HEK293 (cell line): ENCODE data around the gene TTLL12.

Experiments
- CTCF ChIA-PET: fragments of 350-600 bp; formaldehyde crosslinking; extraction: SDS; loops from one replicate; lab custom pipeline; 2021; ENCODE audit warnings: antibody characterized with exemption; lab: Yijun Ruan, JAX
- POLR2A ChIA-PET: fragments of 300-600 bp; formaldehyde crosslinking; extraction: SDS; loops from one replicate; lab custom pipeline; 2020; ENCODE audit warnings: antibody characterized with exemption, inconsistent platforms; lab: Yijun Ruan, JAX
- H3K27ac ChIP-seq: fragments of 200-500 bp; sonication (Bioruptor generic); 2 replicates; pipeline ENCODE4 v1.5.1; 2014; ENCODE audit warnings: low read depth, low read length, control low read depth, inconsistent platforms; ENCODE audit errors: extremely low read depth
- H3K36me3 ChIP-seq, 2 experiments: fragments of 200-500 bp in 1 of 2; sonication (Bioruptor generic) in 1 of 2; 1 replicate in 1 of 2; 2 replicates in 1 of 2; pipeline ENCODE4 v1.5.1; 2014 to 2017; ENCODE audit warnings: inconsistent platforms in 2 of 2, low read length in 2 of 2; ENCODE audit not compliant: control insufficient read depth in 2 of 2, insufficient read depth in 1 of 2
- H3K4me1 ChIP-seq: fragments of 200-500 bp; sonication (Bioruptor generic); 2 replicates; pipeline ENCODE4 v1.5.1; 2014; ENCODE audit warnings: mild to moderate bottlenecking, low read length, inconsistent platforms; ENCODE audit not compliant: control insufficient read depth, insufficient read depth
- H3K4me3 ChIP-seq: 2 replicates; pipeline ENCODE4 v1.5.1; 2011; ENCODE audit warnings: low read depth, mild to moderate bottlenecking, control low read depth, low read length, moderate library complexity
- H3K9me3 ChIP-seq: fragments of 200-500 bp; sonication (Bioruptor generic); 2 replicates; pipeline ENCODE4 v1.5.1; 2014; ENCODE audit warnings: low read depth, low read length, inconsistent platforms; ENCODE audit not compliant: control insufficient read depth, insufficient read depth
- EGR2 ChIP-seq: fragments of 450-650 bp; formaldehyde crosslinking; IDR thresholded peaks from 2 replicates; pipeline ENCODE4 v1.5.1; 2016; ENCODE audit warnings: low read depth, missing biosample characterization, missing genetic modification characterization
- IKZF3 ChIP-seq: fragments of 450-650 bp; IDR thresholded peaks from 2 replicates; pipeline ENCODE4 v1.5.0; 2018; ENCODE audit warnings: missing biosample characterization, mild to moderate bottlenecking, missing genetic modification characterization, moderate library complexity
- KLF1 ChIP-seq: fragments of 450-650 bp; formaldehyde crosslinking; IDR thresholded peaks from 2 replicates; pipeline ENCODE4 v1.5.1; 2016; ENCODE audit warnings: missing biosample characterization, missing genetic modification characterization
- KLF10 ChIP-seq: fragments of 450-650 bp; IDR thresholded peaks from 2 replicates; pipeline ENCODE4 v1.5.1; 2018; ENCODE audit warnings: missing biosample characterization, mild to moderate bottlenecking, missing genetic modification characterization
- SP2 ChIP-seq: fragments of 450-650 bp; formaldehyde crosslinking; IDR thresholded peaks from 2 replicates; pipeline ENCODE4 v1.5.1; 2016; ENCODE audit warnings: missing biosample characterization, missing genetic modification characterization
- SP7 ChIP-seq: fragments of 450-650 bp; formaldehyde crosslinking; IDR thresholded peaks from 2 replicates; pipeline ENCODE4 v1.5.1; 2016; ENCODE audit warnings: missing biosample characterization, missing genetic modification characterization
- ZBTB17 ChIP-seq: fragments of 450-650 bp; formaldehyde crosslinking; IDR thresholded peaks from 2 replicates; pipeline ENCODE4 v1.5.1; 2016; ENCODE audit warnings: missing biosample characterization, missing genetic modification characterization
- ZFHX2 ChIP-seq: fragments of 450-650 bp; formaldehyde crosslinking; conservative IDR thresholded peaks from 2 replicates; pipeline ENCODE4 v1.5.1; 2016; ENCODE audit warnings: missing biosample characterization, missing genetic modification characterization
- ZFP41 ChIP-seq: fragments of 450-650 bp; formaldehyde crosslinking; IDR thresholded peaks from 2 replicates; pipeline ENCODE4 v1.5.1; 2016; ENCODE audit warnings: missing biosample characterization, missing genetic modification characterization, borderline replicate concordance
- ZIC2 ChIP-seq: fragments of 450-650 bp; formaldehyde crosslinking; IDR thresholded peaks from 2 replicates; pipeline ENCODE4 v1.5.1; 2016; ENCODE audit warnings: missing biosample characterization, missing genetic modification characterization
- ZNF140 ChIP-seq: fragments of 450-650 bp; formaldehyde crosslinking; IDR thresholded peaks from 2 replicates; pipeline ENCODE4 v1.5.1; 2016; ENCODE audit warnings: missing biosample characterization, missing genetic modification characterization
- ZNF202 ChIP-seq: fragments of 450-650 bp; formaldehyde crosslinking; IDR thresholded peaks from 2 replicates; pipeline ENCODE4 v1.5.1; 2016; ENCODE audit warnings: missing biosample characterization, missing genetic modification characterization, borderline replicate concordance
- ZNF24 ChIP-seq: fragments of 450-650 bp; formaldehyde crosslinking; IDR thresholded peaks from 2 replicates; pipeline ENCODE4 v1.5.1; 2016; ENCODE audit warnings: missing biosample characterization, missing genetic modification characterization
- ZNF416 ChIP-seq: fragments of 450-650 bp; formaldehyde crosslinking; IDR thresholded peaks from 2 replicates; pipeline ENCODE4 v1.5.1; 2016; ENCODE audit warnings: missing biosample characterization, missing genetic modification characterization
- ZNF571 ChIP-seq: fragments of 450-650 bp; formaldehyde crosslinking; IDR thresholded peaks from 2 replicates; pipeline ENCODE4 v1.5.0; 2017; ENCODE audit warnings: missing biosample characterization, missing genetic modification characterization
- ZNF629 ChIP-seq: fragments of 450-650 bp; formaldehyde crosslinking; IDR thresholded peaks from 2 replicates; pipeline ENCODE4 v1.5.1; 2017; ENCODE audit warnings: missing biosample characterization, missing genetic modification characterization
- ZNF654 ChIP-seq: fragments of 450-650 bp; formaldehyde crosslinking; IDR thresholded peaks from 2 replicates; pipeline ENCODE4 v1.5.1; 2016; ENCODE audit warnings: low read depth, missing biosample characterization, missing genetic modification characterization
- ZNF791 ChIP-seq: fragments of 450-650 bp; formaldehyde crosslinking; IDR thresholded peaks from 2 replicates; pipeline ENCODE4 v1.5.1; 2016; ENCODE audit warnings: missing biosample characterization, missing genetic modification characterization
- TF ChIP-seq, protein P1 (sequence below): fragments of 450-650 bp; formaldehyde crosslinking; IDR thresholded peaks from 2 replicates; pipeline ENCODE4 v1.5.1; 2016; ENCODE audit warnings: missing biosample characterization, missing genetic modification characterization, borderline replicate concordance
- TF ChIP-seq, protein P2 (sequence below): fragments of 450-650 bp; formaldehyde crosslinking; IDR thresholded peaks from 2 replicates; pipeline ENCODE4 v1.5.1; 2016; ENCODE audit warnings: missing biosample characterization, missing genetic modification characterization
- TF ChIP-seq, protein P3 (sequence below): fragments of 450-650 bp; formaldehyde crosslinking; IDR thresholded peaks from 2 replicates; pipeline ENCODE4 v1.5.1; 2016; ENCODE audit warnings: missing biosample characterization, missing genetic modification characterization
- TF ChIP-seq, protein P4 (sequence below): fragments of 450-650 bp; formaldehyde crosslinking; IDR thresholded peaks from 2 replicates; pipeline ENCODE4 v1.5.1; 2016; ENCODE audit warnings: missing biosample characterization, missing genetic modification characterization

TTLL12 gene

DNA sequence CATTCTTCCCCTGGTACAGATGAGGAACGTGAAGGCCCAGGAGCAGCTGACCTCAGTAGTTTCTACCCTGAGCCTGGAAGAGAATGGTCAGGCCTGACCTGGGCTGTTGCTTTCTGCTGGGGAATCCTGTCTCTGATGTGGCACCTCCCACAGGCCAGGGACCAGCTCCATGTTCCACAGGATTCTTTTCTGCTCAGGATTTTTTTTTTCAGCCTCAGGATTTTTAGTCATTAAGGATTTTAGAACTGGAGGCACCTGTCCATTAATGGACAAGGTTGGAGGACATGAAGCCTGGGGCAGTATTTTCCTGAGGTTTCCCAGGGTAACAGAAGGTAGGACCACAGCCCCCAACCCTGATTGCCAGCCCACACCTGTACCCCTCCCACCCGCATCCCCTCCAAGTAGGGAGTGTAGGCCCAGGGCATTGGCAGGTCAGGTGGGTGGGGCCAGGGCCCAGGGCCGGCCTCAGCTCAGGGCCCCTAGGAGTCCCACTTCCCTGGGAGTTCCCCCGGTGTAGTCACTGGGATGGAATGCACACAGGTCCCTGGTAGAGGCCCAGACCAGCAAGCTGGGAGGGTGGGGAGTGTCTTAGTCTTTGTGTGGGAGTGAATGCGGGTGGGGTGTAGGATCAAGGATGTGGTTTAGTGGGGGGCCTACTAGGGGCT lies 60.3 kb downstream of the TTLL12 start (continued):
- TF ChIP-seq SP2 (tag by site-specific recombination) (peak; percentile 36), ZNF140 (tag by site-specific recombination) (no peak), ZNF24 (no peak)
- TF ChIP-seq, protein P1, sequence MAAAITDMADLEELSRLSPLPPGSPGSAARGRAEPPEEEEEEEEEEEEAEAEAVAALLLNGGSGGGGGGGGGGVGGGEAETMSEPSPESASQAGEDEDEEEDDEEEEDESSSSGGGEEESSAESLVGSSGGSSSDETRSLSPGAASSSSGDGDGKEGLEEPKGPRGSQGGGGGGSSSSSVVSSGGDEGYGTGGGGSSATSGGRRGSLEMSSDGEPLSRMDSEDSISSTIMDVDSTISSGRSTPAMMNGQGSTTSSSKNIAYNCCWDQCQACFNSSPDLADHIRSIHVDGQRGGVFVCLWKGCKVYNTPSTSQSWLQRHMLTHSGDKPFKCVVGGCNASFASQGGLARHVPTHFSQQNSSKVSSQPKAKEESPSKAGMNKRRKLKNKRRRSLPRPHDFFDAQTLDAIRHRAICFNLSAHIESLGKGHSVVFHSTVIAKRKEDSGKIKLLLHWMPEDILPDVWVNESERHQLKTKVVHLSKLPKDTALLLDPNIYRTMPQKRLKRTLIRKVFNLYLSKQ (tag by site-specific recombination) = no peak

DNA sequence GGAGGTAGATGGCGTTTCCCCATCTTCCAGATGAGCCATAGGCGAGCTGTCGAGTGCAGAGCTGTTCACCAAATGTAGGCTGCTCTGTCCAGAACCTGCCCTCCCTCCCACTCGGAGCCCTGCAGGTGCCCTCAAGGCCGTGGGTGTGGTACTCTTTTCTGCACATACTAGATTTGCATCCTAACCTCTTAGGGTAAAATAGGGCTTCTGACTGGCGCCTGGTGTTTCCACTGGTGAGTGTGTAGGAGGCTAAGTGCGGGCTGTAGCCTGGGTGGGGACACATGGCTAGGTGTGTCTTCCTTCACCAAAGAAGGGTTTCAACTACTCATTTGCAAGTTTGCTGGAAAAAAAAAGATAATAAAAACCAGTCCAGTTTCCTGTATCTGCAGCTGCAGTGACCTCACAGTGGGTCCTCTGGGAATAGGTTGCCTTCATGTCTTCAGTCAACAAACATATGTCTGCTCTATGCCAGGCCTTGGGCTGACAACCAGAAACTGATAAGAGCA lies 67.9 kb downstream of the TTLL12 start:
- POLR2A ChIA-PET = no interaction called here
- H3K9me3 ChIP-seq = no peaks in the 10 kb centered on the region
- CTCF ChIA-PET = interaction anchor here (0.6 kb wide), 2 partner anchors 9 to 1212 kb away, joined by 3 read pairs; no protein-coding TSS in a partner anchor
- H3K27ac ChIP-seq = no peak overlapping the region
- H3K4me3 ChIP-seq = no peak overlapping the region
- peak; percentile 80 for TF ChIP-seq ZFHX2
- TF ChIP-seq KLF1 (tag by site-specific recombination) = peak; percentile 62
- TF ChIP-seq KLF10 (tag by site-specific recombination) = no peak
- TF ChIP-seq ZBTB17 = peak; percentile 48
- TF ChIP-seq, protein P2, sequence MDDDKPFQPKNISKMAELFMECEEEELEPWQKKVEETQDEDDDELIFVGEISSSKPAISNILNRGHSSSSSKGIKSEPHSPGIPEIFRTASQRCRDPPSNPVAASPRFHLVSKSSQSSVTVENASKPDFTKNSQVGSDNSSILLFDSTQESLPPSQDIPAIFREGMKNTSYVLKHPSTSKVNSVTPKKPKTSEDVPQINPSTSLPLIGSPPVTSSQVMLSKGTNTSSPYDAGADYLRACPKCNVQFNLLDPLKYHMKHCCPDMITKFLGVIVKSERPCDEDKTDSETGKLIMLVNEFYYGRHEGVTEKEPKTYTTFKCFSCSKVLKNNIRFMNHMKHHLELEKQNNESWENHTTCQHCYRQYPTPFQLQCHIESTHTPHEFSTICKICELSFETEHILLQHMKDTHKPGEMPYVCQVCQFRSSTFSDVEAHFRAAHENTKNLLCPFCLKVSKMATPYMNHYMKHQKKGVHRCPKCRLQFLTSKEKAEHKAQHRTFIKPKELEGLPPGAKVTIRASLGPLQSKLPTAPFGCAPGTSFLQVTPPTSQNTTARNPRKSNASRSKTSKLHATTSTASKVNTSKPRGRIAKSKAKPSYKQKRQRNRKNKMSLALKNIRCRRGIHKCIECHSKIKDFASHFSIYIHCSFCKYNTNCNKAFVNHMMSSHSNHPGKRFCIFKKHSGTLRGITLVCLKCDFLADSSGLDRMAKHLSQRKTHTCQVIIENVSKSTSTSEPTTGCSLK (tag by site-specific recombination) = no peak
- TF ChIP-seq EGR2 = peak; percentile 78
- peak; percentile 38 for TF ChIP-seq ZNF629 (tag by site-specific recombination)
- TF ChIP-seq, protein P3, sequence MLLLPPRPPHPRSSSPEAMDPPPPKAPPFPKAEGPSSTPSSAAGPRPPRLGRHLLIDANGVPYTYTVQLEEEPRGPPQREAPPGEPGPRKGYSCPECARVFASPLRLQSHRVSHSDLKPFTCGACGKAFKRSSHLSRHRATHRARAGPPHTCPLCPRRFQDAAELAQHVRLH (tag by site-specific recombination) = no peak
- TF ChIP-seq ZIC2 (tag by site-specific recombination) = no peak
- no peak for TF ChIP-seq ZNF791 (tag by site-specific recombination)
- no peak for TF ChIP-seq ZNF571 (tag by site-specific recombination)
- TF ChIP-seq ZFP41 = no peak
- no peak for TF ChIP-seq SP7 (tag by site-specific recombination)
- no peak for TF ChIP-seq ZNF654 (tag by site-specific recombination)
- no peak for TF ChIP-seq ZNF416 (tag by site-specific recombination)
- TF ChIP-seq IKZF3 = no peak
- TF ChIP-seq ZNF202 = no peak
- TF ChIP-seq, protein P4, sequence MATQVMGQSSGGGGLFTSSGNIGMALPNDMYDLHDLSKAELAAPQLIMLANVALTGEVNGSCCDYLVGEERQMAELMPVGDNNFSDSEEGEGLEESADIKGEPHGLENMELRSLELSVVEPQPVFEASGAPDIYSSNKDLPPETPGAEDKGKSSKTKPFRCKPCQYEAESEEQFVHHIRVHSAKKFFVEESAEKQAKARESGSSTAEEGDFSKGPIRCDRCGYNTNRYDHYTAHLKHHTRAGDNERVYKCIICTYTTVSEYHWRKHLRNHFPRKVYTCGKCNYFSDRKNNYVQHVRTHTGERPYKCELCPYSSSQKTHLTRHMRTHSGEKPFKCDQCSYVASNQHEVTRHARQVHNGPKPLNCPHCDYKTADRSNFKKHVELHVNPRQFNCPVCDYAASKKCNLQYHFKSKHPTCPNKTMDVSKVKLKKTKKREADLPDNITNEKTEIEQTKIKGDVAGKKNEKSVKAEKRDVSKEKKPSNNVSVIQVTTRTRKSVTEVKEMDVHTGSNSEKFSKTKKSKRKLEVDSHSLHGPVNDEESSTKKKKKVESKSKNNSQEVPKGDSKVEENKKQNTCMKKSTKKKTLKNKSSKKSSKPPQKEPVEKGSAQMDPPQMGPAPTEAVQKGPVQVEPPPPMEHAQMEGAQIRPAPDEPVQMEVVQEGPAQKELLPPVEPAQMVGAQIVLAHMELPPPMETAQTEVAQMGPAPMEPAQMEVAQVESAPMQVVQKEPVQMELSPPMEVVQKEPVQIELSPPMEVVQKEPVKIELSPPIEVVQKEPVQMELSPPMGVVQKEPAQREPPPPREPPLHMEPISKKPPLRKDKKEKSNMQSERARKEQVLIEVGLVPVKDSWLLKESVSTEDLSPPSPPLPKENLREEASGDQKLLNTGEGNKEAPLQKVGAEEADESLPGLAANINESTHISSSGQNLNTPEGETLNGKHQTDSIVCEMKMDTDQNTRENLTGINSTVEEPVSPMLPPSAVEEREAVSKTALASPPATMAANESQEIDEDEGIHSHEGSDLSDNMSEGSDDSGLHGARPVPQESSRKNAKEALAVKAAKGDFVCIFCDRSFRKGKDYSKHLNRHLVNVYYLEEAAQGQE = no peak
- no peaks in the 10 kb centered on the region for H3K36me3 ChIP-seq
- H3K4me1 ChIP-seq = 0 out of 2 replicates have a peak, but pooled peaks cover 4% of the 10 kb centered on the region
